Right ventricle myocardium superior (tissue), 1 donor: Measurements from ENCODE around the gene UNC79. TPM values are rescaled to one million over a fixed set of nuclear protein-coding genes. Genes with fewer than 3 reads are reported as not detected.

Source experiments
- ATAC-seq: fragments of 200-7000 bp; cut with Tn5 transposase; one replicate; pipeline ENCODE4 v1.9.1; 2020; ENCODE audit warnings: mild to moderate bottlenecking; ENCODE audit not compliant: poor library complexity
- DNase-seq: peaks from one replicate; pipeline ENCODE4 v3.0.0-alpha.2; 2020
- intact Hi-C: fragments of 100-400 bp; cut with DNase I; formaldehyde crosslinking; loops from one replicate; pipeline ENCODE4 v1.11.2; 2022
- total RNA-seq: library from RNA; stranded (reverse); fragmentation: NEBNext Ultra II Directional; extraction: Animal tissue kit (Norgen Biotek cat#: 25700); gene quantifications from one replicate; pipeline ENCODE4 v1.2.1, GENCODE V29; 2021
- donor health status: DM: no; HTN: yes; CAD: no; lungs with severe emphysema.

UNC79 gene
- total RNA-seq, 1 donor from 2014 or later: 0.22 TPM

GRCh38 chr14:93733231-93733630 is 302.5 kb downstream of the UNC79 start:
- ATAC-seq (no peak), DNase-seq (no peak)
- intact Hi-C loops: no loop called here

- intact Hi-C loops: no loop called here
- no peak for ATAC-seq
Measured at GRCh38 chr14:93733631-93734030, 302.9 kb downstream of the UNC79 start.

GRCh38 chr14:93734086-93734822 is 303.5 kb downstream of the UNC79 start:
- DNase-seq: no peak
- intact Hi-C loops: no loop called here

More at GRCh38 chr14:93733631-93734030, 302.9 kb downstream of the UNC79 start:
- DNase-seq: no peak

GRCh38 chr14:93735206-93735605 is 304.5 kb downstream of the UNC79 start:
- intact Hi-C loops: loop anchor here (5.0 kb wide), 1 partner anchor 52 kb away; the partner anchor contains the start of gene PRIMA1
- DNase-seq (no peak), ATAC-seq (no peak)

More at GRCh38 chr14:93734086-93734822, 303.5 kb downstream of the UNC79 start:
- ATAC-seq: no peak

GRCh38 chr14:93736378-93737014 is 305.8 kb downstream of the UNC79 start:
- ATAC-seq: peak; percentile 78
- DNase-seq: no peak
- intact Hi-C loops: loop anchor here (5.0 kb wide), 1 partner anchor 51 kb away; the partner anchor contains the start of gene PRIMA1

- DNase-seq: no peak
- no peak for ATAC-seq
- intact Hi-C loops: loop anchor here (5.0 kb wide), 1 partner anchor 50 kb away; the partner anchor contains the start of gene PRIMA1
Measured at GRCh38 chr14:93737634-93738033, 306.9 kb downstream of the UNC79 start.

GRCh38 chr14:93741556-93742230 is 311.0 kb downstream of the UNC79 start:
- DNase-seq (no peak), ATAC-seq (no peak)
- intact Hi-C loops: no loop called here

GRCh38 chr14:93742761-93743160 is 312.0 kb downstream of the UNC79 start:
- ATAC-seq: peak; percentile 89
- intact Hi-C loops: no loop called here
- peak; percentile 57 for DNase-seq

- intact Hi-C loops: no loop called here
- ATAC-seq (no peak), DNase-seq (no peak)
Measured at GRCh38 chr14:93743270-93744060, 312.7 kb downstream of the UNC79 start.

GRCh38 chr14:93744176-93744575 is 313.4 kb downstream of the UNC79 start:
- no peak for ATAC-seq
- no peak for DNase-seq
- intact Hi-C loops: no loop called here

GRCh38 chr14:93744876-93745275 is 314.1 kb downstream of the UNC79 start:
- ATAC-seq (no peak), DNase-seq (no peak)
- intact Hi-C loops: no loop called here

GRCh38 chr14:93745603-93746273 is 315.0 kb downstream of the UNC79 start:
- DNase-seq: no peak
- intact Hi-C loops: no loop called here
- ATAC-seq: no peak

GRCh38 chr14:93747102-93747501 is 316.4 kb downstream of the UNC79 start:
- intact Hi-C loops: no loop called here
- ATAC-seq: no peak
- no peak for DNase-seq

GRCh38 chr14:93747560-93747959 is 316.8 kb downstream of the UNC79 start:
- DNase-seq (no peak), ATAC-seq (no peak)
- intact Hi-C loops: no loop called here

- DNase-seq (peak; percentile 77), ATAC-seq (peak; percentile 78)
- intact Hi-C loops: no loop called here
Measured at GRCh38 chr14:93748208-93749075, 317.7 kb downstream of the UNC79 start.

GRCh38 chr14:93749076-93749420 is 318.3 kb downstream of the UNC79 start:
- intact Hi-C loops: no loop called here
- DNase-seq (no peak), ATAC-seq (no peak)

GRCh38 chr14:93751946-93752655 is 321.4 kb downstream of the UNC79 start:
- ATAC-seq (no peak), DNase-seq (no peak)
- intact Hi-C loops: no loop called here
